Femur (tissue), 1 donor: ENCODE data around the gene CARMIL3.
A peak's percentile ranks its signal among the peaks of the same experiment; 100 is the strongest.

ENCODE experiments used
- DNase-seq: peaks from one replicate; pipeline ENCODE4 v3.0.0-alpha.2; 2017

CARMIL3 gene

GRCh38 chr14:24077086-24077485, 25.3 kb downstream of the CARMIL3 start:
- DNase-seq = no peak

DNA sequence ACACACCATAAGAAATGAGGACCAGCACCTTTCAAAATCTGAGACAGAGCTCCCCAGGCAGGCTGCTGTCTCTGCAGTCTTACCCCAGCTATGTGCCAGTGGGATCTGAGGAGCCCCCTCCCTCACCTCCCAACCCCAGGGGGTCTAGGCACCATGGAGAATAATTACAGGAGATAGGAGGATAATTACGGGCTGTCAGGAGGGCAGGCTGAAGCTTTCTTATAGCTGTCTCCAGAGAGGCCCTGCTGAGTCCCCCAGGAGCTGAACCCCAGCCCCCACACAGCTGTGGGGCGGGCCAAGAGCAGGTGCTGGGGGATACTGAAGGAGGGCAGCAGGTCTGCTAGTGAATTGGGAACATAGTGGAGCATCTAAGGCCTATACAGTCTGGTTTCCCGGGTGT, 26.3 kb downstream of the CARMIL3 start:
- no peak for DNase-seq

DNA sequence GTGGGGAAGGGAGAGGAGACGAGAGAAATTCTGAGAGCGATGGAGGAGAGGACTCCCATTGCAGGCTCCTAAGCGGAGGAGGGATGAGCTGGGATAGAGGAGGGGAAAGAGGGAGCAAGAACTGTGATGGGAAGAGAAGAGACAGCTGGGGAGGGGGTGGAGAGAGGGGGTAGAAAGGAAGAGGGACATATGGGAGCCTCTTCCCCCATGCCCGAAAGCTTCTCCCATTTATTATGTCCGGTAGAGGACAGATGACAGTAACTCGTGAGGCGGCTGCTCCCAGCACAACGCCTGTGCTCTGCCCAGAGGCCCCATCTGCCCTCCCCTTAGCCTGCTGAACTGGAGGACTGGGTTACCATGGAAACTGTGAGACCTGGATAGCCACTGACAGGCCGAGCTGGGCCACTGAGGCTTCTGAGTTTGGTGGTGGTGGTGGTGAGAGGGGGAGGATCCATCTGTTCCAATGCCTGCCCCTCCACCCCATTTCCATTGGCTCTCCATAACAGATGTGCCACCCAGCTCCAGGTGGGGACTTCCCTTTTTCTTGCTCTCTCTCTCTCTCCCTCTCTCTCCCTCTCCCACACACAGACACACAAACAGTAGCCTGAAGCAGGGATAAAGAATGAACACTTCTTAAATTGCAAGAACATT, 27.8 kb downstream of the CARMIL3 start:
- DNase-seq = no peak

- no peak for DNase-seq
These were observed 28.3 kb downstream of the CARMIL3 start for GRCh38 chr14:24080142-24080530.

- DNase-seq = peak; percentile 51
These were observed 29.3 kb downstream of the CARMIL3 start for GRCh38 chr14:24080888-24081738.

GRCh38 chr14:24081739-24082211, 30.0 kb downstream of the CARMIL3 start:
- no peak for DNase-seq

- DNase-seq = no peak
These were observed 30.7 kb downstream of the CARMIL3 start for GRCh38 chr14:24082411-24083080.

DNA sequence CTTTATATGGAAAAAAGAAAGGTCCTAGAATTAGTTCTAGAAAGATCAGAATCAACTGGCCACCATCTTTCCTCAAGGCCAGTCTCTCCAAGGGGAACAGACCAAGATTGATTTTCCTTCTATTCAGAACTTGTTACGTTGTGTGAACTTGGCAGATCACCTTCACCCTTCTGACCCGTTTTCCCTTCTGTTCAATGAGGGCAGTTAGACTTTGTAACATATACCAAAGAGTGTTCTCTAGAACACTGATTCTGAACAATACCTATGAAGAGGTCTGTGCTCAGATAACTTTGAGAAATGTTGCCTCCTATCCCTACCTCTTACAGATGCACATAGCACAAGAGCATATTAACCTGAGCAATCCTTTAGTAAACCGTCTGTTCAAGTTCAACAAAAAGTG, 31.7 kb downstream of the CARMIL3 start:
- DNase-seq = no peak

GRCh38 chr14:24084440-24084839, 32.6 kb downstream of the CARMIL3 start:
- DNase-seq = no peak

DNA sequence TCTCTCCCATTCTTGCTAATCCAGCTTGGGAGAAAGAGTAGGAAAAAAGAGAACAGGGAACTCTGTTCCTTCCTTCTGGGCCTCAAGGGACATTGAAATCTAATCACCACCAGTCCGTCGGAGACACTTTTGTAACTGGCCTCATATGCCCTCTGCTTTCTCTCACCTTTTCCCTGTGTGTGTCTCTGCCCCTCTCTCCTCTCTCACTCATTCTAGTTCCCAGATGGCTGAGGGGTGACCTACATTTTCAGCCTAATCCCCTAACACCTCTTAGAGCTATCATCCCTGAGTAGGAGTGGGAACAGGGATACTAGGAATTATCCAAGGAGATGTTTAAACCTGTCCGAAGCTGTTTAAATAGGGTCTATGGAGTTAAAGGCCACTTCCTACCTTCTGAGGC, 33.4 kb downstream of the CARMIL3 start:
- DNase-seq = no peak

DNA sequence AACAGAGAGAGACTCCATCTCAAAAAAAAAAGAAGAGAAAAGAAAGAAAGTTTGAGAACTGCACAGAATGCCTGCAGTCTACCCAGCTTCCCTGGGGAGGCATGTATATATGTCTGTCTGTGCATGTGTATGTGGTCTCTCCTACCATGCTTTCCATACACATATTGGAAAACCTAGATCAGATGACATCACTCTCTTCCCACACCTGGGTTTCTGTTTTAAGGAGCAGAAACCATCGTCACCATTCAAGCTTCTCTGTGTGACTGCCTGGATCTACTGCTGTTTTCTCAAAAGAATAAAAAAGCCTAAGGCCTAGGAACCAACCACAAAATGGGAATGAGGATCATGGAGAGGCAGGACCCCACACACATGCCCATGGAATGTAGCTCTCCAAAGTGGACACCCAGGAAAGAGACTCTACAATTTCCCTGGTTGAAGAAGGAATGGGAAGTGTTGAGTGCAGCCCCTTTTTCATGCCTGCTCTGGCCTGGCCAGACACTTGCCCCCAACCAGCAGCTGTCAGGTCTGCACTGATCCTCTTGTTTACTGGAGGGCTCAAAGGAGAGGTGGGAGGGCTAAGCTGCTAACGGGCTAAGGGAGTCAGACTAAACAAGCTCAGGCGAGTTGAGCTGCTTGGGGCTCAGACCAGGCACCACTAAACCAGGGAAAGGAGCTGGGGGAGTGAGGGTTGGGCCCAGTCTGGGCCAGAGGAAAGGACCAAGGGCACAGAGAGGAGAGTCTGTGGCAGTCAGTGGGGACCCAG, 34.6 kb downstream of the CARMIL3 start:
- DNase-seq = no peak

- no peak for DNase-seq
These were observed 35.2 kb downstream of the CARMIL3 start for GRCh38 chr14:24087004-24087403.

DNA sequence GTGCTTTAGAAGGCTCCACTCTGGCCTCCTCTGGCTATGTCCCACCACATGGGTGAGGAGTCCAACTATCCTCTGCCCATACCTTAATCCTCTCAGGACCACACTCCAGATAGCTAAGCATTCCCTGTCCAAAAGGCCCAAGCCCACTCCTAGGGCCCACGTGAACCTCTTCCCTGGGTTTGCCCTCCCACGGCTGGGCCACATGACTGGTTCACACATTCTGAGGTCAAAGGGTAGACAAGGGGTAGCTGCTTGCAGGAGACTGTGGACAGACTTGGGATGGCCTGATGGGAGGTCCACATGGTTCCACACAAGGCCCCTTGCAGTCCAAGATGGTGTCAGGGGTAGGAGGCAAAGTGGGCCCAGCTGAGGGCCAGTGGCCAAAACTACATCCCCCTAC, 36.3 kb downstream of the CARMIL3 start:
- no peak for DNase-seq

- no peak for DNase-seq
These were observed 38.1 kb downstream of the CARMIL3 start for GRCh38 chr14:24089890-24090289.

GRCh38 chr14:24092110-24092504, 40.3 kb downstream of the CARMIL3 start:
- no peak for DNase-seq

- DNase-seq = no peak
These were observed 40.8 kb downstream of the CARMIL3 start for GRCh38 chr14:24092505-24093206.

GRCh38 chr14:24093207-24093900, 41.5 kb downstream of the CARMIL3 start:
- no peak for DNase-seq

- DNase-seq = peak; percentile 90
These were observed 42.4 kb downstream of the CARMIL3 start, which contains the start of gene PCK2 for GRCh38 chr14:24093901-24094840. PCK2 (plus strand) TSS chr14:24094311; CDS start chr14:24094406, 95 bp downstream.

- no peak for DNase-seq
These were observed 43.0 kb downstream of the CARMIL3 start for GRCh38 chr14:24094841-24095270.
